NB4 (cell line): Measurements from ENCODE around the gene FOXE3.

Source experiments
- CTCF ChIP-seq: IDR thresholded peaks from one replicate; pipeline ENCODE4 v1.5.1; 2012; ENCODE audit warnings: low read depth, low read length
- MAX ChIP-seq: IDR thresholded peaks from 2 replicates; pipeline ENCODE4 v1.6.1; 2011; ENCODE audit warnings: low read depth, low read length
- MYC ChIP-seq: IDR thresholded peaks from 2 replicates; pipeline ENCODE4 v1.6.1; 2011; ENCODE audit warnings: low read depth, low read length
- POLR2A ChIP-seq: IDR thresholded peaks from 2 replicates; pipeline ENCODE4 v1.6.1; 2011; ENCODE audit warnings: mild to moderate bottlenecking; ENCODE audit not compliant: insufficient read length; ENCODE audit errors: extremely low read depth

GRCh38 chr1:47407481-47407880 is 8.6 kb upstream of the FOXE3 start:
- TF ChIP-seq CTCF = no peak
- no peak for TF ChIP-seq POLR2A
- TF ChIP-seq MYC = no peak
- no peak for TF ChIP-seq MAX
